Ovary (tissue), 3 donors: ENCODE results near the gene KPNA6.

ENCODE experiments used
- CTCF ChIP-seq, 3 donors: fragments of 450-650 bp in 2 of 3; fragments of 200-600 bp in 1 of 3; IDR thresholded peaks; one replicate each; pipeline versions ENCODE4 v1.5.1 to v1.8.0; 2016 to 2022; ENCODE audit warnings: antibody characterized with exemption in 3 of 3, mild to moderate bottlenecking in 1 of 3
- EP300 ChIP-seq: sonication (generic); formaldehyde crosslinking; IDR thresholded peaks from one replicate; pipeline ENCODE4 v1.6.1; 2017; ENCODE audit warnings: antibody characterized with exemption
- POLR2A ChIP-seq: fragments of 450-650 bp; IDR thresholded peaks from one replicate; pipeline ENCODE4 v1.6.1; 2017; ENCODE audit warnings: antibody characterized with exemption, mild to moderate bottlenecking, moderate library complexity
- donor health status: DM: no; HTN: no; CAD: no.

GRCh38 chr1:32082022-32082421 is 25.8 kb upstream of the KPNA6 start:
- no peak for TF ChIP-seq CTCF (IDR thresholded peaks at IDR 0.05)
- no peak for TF ChIP-seq EP300
- no peak for TF ChIP-seq POLR2A
